OCI-LY3 (cell line): ENCODE data around the gene BNC2.

ENCODE experiments used
- H2AFZ ChIP-seq: fragments of 200-600, 300-600 bp; shearing (Covaris generic); 2 replicates; pipeline ENCODE4 v1.6.0; 2014; ENCODE audit warnings: antibody characterized with exemption, low read depth, low read length
- H3K27ac ChIP-seq: fragments of 200-600, 300-600 bp; sonication (generic); 2 replicates; pipeline ENCODE4 v1.5.1; 2014; ENCODE audit warnings: mild to moderate bottlenecking, low read length, moderate library complexity, mixed read lengths
- H3K27me3 ChIP-seq: fragments of 200-600, 300-600 bp; sonication (generic); 2 replicates; pipeline ENCODE4 v1.6.1; 2014; ENCODE audit warnings: low read depth, low read length, mixed read lengths
- H3K36me3 ChIP-seq: fragments of 200-600, 300-600 bp; sonication (generic); replicated peaks from 2 replicates; pipeline ENCODE3; 2014; ENCODE audit warnings: low read depth, low read length, mixed read lengths
- H3K4me1 ChIP-seq: fragments of 300-600, 200-600 bp; sonication (generic); 2 replicates; pipeline ENCODE4 v1.6.1; 2014; ENCODE audit warnings: low read length, mixed read lengths
- H3K4me2 ChIP-seq: fragments of 200-600, 300-600 bp; sonication (generic); 2 replicates; pipeline ENCODE4 v1.6.1; 2014; ENCODE audit warnings: low read length, mixed read lengths
- H3K4me3 ChIP-seq: fragments of 300-600, 200-600 bp; sonication (generic); 2 replicates; pipeline ENCODE4 v1.5.1; 2014; ENCODE audit warnings: antibody characterized with exemption, mild to moderate bottlenecking, low read length, moderate library complexity
- H3K79me2 ChIP-seq: fragments of 300-600, 200-600 bp; shearing (Covaris generic); 2 replicates; pipeline ENCODE4 v1.6.1; 2014; ENCODE audit warnings: mild to moderate bottlenecking, low read length, mixed read lengths
- H3K9ac ChIP-seq: fragments of 300-600, 200-600 bp; shearing (Covaris generic); 2 replicates; pipeline ENCODE4 v1.6.0; 2014; ENCODE audit warnings: mild to moderate bottlenecking, low read length, moderate library complexity
- H3K9me3 ChIP-seq: fragments of 200-600, 300-600 bp; shearing (Covaris generic); 2 replicates; pipeline ENCODE4 v1.6.1; 2014; ENCODE audit warnings: low read length, mixed read lengths; ENCODE audit not compliant: insufficient read depth
- H4K20me1 ChIP-seq: fragments of 200-600, 300-600 bp; sonication (generic); 2 replicates; pipeline ENCODE4 v1.6.1; 2016; ENCODE audit warnings: low read length, mixed read lengths; ENCODE audit not compliant: insufficient read depth
- CTCF ChIP-seq: fragments of 200-600, 300-600 bp; sonication (generic); IDR thresholded peaks from 2 replicates; pipeline ENCODE4 v1.5.1; 2014; ENCODE audit warnings: antibody characterized with exemption, low read length, low read depth
- EZH2phosphoT487 ChIP-seq: fragments of 200-600 bp; shearing (Covaris generic); IDR thresholded peaks from 2 replicates; pipeline ENCODE4 v1.6.1; 2018; ENCODE audit warnings: antibody characterized with exemption, mixed run types, low read depth

The BNC2 gene

GRCh38 chr9:16726718-16727451 lies 143.6 kb downstream of the BNC2 start:
- Histone ChIP-seq H3K4me3 (no peak overlapping the region), H3K27ac (no peak overlapping the region), H3K27me3 (no peaks in the 10 kb centered on the region), H3K4me2 (no peak overlapping the region), H3K9ac (no peak overlapping the region), H3K79me2 (no peaks in the 10 kb centered on the region), H2AFZ (no peak overlapping the region), H4K20me1 (no peaks in the 10 kb centered on the region), H3K9me3 (no peaks in the 10 kb centered on the region), H3K36me3 (no peaks in the 10 kb centered on the region), H3K4me1 (no peaks in the 10 kb centered on the region)
- no peak for TF ChIP-seq CTCF
- TF ChIP-seq EZH2phosphoT487: no peak

- H3K4me2 ChIP-seq: no peak overlapping the region
- no peaks in the 10 kb centered on the region for H4K20me1 ChIP-seq
- no peaks in the 10 kb centered on the region for H3K4me1 ChIP-seq
- no peak overlapping the region for H3K27ac ChIP-seq
- no peaks in the 10 kb centered on the region for H3K27me3 ChIP-seq
- H3K4me3 ChIP-seq: no peak overlapping the region
- TF ChIP-seq CTCF: no peak
- no peak for TF ChIP-seq EZH2phosphoT487
- no peaks in the 10 kb centered on the region for H3K9me3 ChIP-seq
- H2AFZ ChIP-seq: no peak overlapping the region
- no peaks in the 10 kb centered on the region for H3K36me3 ChIP-seq
- H3K9ac ChIP-seq: no peak overlapping the region
- no peaks in the 10 kb centered on the region for H3K79me2 ChIP-seq
These were observed 144.4 kb downstream of the BNC2 start for GRCh38 chr9:16726029-16726428.

- Histone ChIP-seq H3K4me1 (no peaks in the 10 kb centered on the region), H3K79me2 (no peaks in the 10 kb centered on the region), H3K4me2 (no peak overlapping the region), H3K27me3 (no peaks in the 10 kb centered on the region), H3K27ac (no peak overlapping the region), H3K9me3 (no peaks in the 10 kb centered on the region), H3K36me3 (no peaks in the 10 kb centered on the region), H3K9ac (no peak overlapping the region), H4K20me1 (no peaks in the 10 kb centered on the region), H2AFZ (no peak overlapping the region), H3K4me3 (no peak overlapping the region)
- TF ChIP-seq CTCF (no peak), EZH2phosphoT487 (no peak)
These were observed 145.4 kb downstream of the BNC2 start for GRCh38 chr9:16725066-16725465.

GRCh38 chr9:16721972-16722371 lies 148.5 kb downstream of the BNC2 start:
- H4K20me1 ChIP-seq: no peaks in the 10 kb centered on the region
- H3K79me2 ChIP-seq: no peaks in the 10 kb centered on the region
- no peaks in the 10 kb centered on the region for H3K27me3 ChIP-seq
- H3K9ac ChIP-seq: no peak overlapping the region
- no peak overlapping the region for H3K4me2 ChIP-seq
- no peak overlapping the region for H3K4me3 ChIP-seq
- H3K9me3 ChIP-seq: no peaks in the 10 kb centered on the region
- no peak overlapping the region for H2AFZ ChIP-seq
- no peak for TF ChIP-seq EZH2phosphoT487
- TF ChIP-seq CTCF: no peak
- H3K36me3 ChIP-seq: no peaks in the 10 kb centered on the region
- H3K27ac ChIP-seq: no peak overlapping the region
- no peaks in the 10 kb centered on the region for H3K4me1 ChIP-seq
